ENCODE results near the gene ANKS1B.

ANKS1B gene

GRCh38 chr12:98999559-98999958, 985.2 kb downstream of the ANKS1B start:
- CTCF ChIA-PET = interaction anchor here (0.6 to 3.7 kb wide), 21 partner anchors 10 to 573 kb away, joined by 3 to 48 read pairs (median 7); no protein-coding TSS in a partner anchor
- no peak for TF ChIP-seq CTCF (IDR thresholded peaks at IDR 0.05; ENCODE audit: control extremely low read depth, extremely low read depth, low read depth, missing control alignments)
- POLR2A ChIA-PET = no interaction called here
- no peak for DNase-seq (ENCODE audit: extremely low spot score)

GRCh38 chr12:98998697-98999299, 985.9 kb downstream of the ANKS1B start:
- ChIA-PET CTCF (interaction anchor here (0.6 to 3.7 kb wide), 45 partner anchors 8 to 600 kb away, joined by 3 to 48 read pairs (median 4); no protein-coding TSS in a partner anchor), POLR2A (no interaction called here)
- DNase-seq (ENCODE audit: extremely low spot score) = peak; percentile 57
- TF ChIP-seq CTCF (IDR thresholded peaks at IDR 0.05; ENCODE audit: control extremely low read depth, extremely low read depth, low read depth, missing control alignments) = peak; percentile 63

- DNase-seq (ENCODE audit: extremely low spot score) = no peak
- ChIA-PET POLR2A (no interaction called here), CTCF (interaction anchor here (0.7 to 3.7 kb wide), 25 partner anchors 8 to 600 kb away, joined by 3 to 48 read pairs (median 6); no protein-coding TSS in a partner anchor)
- no peak for TF ChIP-seq CTCF (IDR thresholded peaks at IDR 0.05; ENCODE audit: control extremely low read depth, extremely low read depth, low read depth, missing control alignments)
Measured at GRCh38 chr12:98997899-98998298, 986.8 kb downstream of the ANKS1B start.

GRCh38 chr12:98990648-98991047, 994.1 kb downstream of the ANKS1B start:
- ChIA-PET CTCF (interaction anchor here (2.3 kb wide), 1 partner anchor 8 kb away, joined by 11 read pairs; no protein-coding TSS in a partner anchor), POLR2A (no interaction called here)
- no peak for DNase-seq (ENCODE audit: extremely low spot score)
- TF ChIP-seq CTCF (IDR thresholded peaks at IDR 0.05; ENCODE audit: control extremely low read depth, extremely low read depth, low read depth, missing control alignments) = no peak

- CTCF ChIA-PET = interaction anchor here (2.9 kb wide), 1 partner anchor 13 kb away, joined by 15 read pairs; no protein-coding TSS in a partner anchor
- no peak for TF ChIP-seq CTCF (IDR thresholded peaks at IDR 0.05; ENCODE audit: control extremely low read depth, extremely low read depth, low read depth, missing control alignments)
- POLR2A ChIA-PET = no interaction called here
- DNase-seq (ENCODE audit: extremely low spot score) = no peak
Measured at GRCh38 chr12:98985156-98985555, 999.6 kb downstream of the ANKS1B start.

- ChIA-PET CTCF (interaction anchor here (0.9 to 2.9 kb wide), 2 partner anchors 11 to 15 kb away, joined by 3 to 15 read pairs; no protein-coding TSS in a partner anchor), POLR2A (no interaction called here)
Measured at GRCh38 chr12:98983647-98984046, 1001.1 kb downstream of the ANKS1B start.

More at GRCh38 chr12:98983647-98984046, 1001.1 kb downstream of the ANKS1B start:
- DNase-seq (ENCODE audit: extremely low spot score) = peak; percentile 26
- no peak for TF ChIP-seq CTCF (IDR thresholded peaks at IDR 0.05; ENCODE audit: control extremely low read depth, extremely low read depth, low read depth, missing control alignments)

Measured in GM10248 (cell line).